K562 (cell line): ENCODE measurements around the gene TCF19. TPM values are rescaled to one million over a fixed set of nuclear protein-coding genes. Genes with fewer than 3 reads are reported as not detected.

Source experiments
- KDM1A ChIP-seq, 2 experiments: fragments of 450-650 bp; IDR thresholded peaks; 2 replicates each; pipeline ENCODE4 v1.6.1; 2016; ENCODE audit warnings: mild to moderate bottlenecking in 2 of 2
- ZFP1 ChIP-seq: fragments of 450-650 bp; formaldehyde crosslinking; IDR thresholded peaks from 2 replicates; pipeline ENCODE4 v1.4.0; 2020; ENCODE audit warnings: mild to moderate bottlenecking, mixed read lengths
- polyA plus RNA-seq, 8 experiments: library from polyadenylated mRNA; depleted of rRNA in 4 of 8; stranded (reverse) in 5 of 8; unstranded in 3 of 8; fragments of >200 nt; fragmentation: Nextera tagmentation in 2 of 8; fragmentation: Illumina TruSeq in 1 of 8; extraction: Ambion mirVana in 2 of 8; extraction: Trizol in 1 of 8; gene quantifications; 2 replicates each; pipeline versions ENCODE4 v1.2.1 to v1.2.3, GENCODE V29; 2011 to 2014; ENCODE audit warnings: inconsistent platforms in 1 of 8, missing spikeins in 1 of 8
- total RNA-seq, 7 experiments: library from RNA; depleted of rRNA in 6 of 7; stranded (reverse); fragments of >200 nt in 6 of 7; fragmentation: Illumina TruSeq in 2 of 7; extraction: Trizol in 2 of 7; gene quantifications; 2 replicates each; pipeline versions ENCODE4 v1.2.1 to v1.2.3, GENCODE V29; 2011 to 2021; ENCODE audit warnings: low replicate concordance in 1 of 7
- TF ChIP-seq, protein P1 (sequence below): fragments of 200-600 bp; sonication (generic); IDR thresholded peaks from one replicate; pipeline ENCODE4 v1.6.1; 2012; ENCODE audit warnings: mild to moderate bottlenecking, low read depth, low read length, inconsistent platforms
- TF ChIP-seq, protein P2 (sequence below): IDR thresholded peaks from 3 replicates; pipeline ENCODE4 v1.6.1; 2011; ENCODE audit warnings: borderline replicate concordance, mild to moderate bottlenecking; ENCODE audit not compliant: insufficient read length, insufficient read depth

The TCF19 gene
- total and polyA plus RNA-seq, 9 of the 15 experiments (the other 6 are each of a cell fraction or from before 2014, with no cell fraction given): 4.2 to 42.5 (median 25.7) TPM

- TF ChIP-seq, protein P1, sequence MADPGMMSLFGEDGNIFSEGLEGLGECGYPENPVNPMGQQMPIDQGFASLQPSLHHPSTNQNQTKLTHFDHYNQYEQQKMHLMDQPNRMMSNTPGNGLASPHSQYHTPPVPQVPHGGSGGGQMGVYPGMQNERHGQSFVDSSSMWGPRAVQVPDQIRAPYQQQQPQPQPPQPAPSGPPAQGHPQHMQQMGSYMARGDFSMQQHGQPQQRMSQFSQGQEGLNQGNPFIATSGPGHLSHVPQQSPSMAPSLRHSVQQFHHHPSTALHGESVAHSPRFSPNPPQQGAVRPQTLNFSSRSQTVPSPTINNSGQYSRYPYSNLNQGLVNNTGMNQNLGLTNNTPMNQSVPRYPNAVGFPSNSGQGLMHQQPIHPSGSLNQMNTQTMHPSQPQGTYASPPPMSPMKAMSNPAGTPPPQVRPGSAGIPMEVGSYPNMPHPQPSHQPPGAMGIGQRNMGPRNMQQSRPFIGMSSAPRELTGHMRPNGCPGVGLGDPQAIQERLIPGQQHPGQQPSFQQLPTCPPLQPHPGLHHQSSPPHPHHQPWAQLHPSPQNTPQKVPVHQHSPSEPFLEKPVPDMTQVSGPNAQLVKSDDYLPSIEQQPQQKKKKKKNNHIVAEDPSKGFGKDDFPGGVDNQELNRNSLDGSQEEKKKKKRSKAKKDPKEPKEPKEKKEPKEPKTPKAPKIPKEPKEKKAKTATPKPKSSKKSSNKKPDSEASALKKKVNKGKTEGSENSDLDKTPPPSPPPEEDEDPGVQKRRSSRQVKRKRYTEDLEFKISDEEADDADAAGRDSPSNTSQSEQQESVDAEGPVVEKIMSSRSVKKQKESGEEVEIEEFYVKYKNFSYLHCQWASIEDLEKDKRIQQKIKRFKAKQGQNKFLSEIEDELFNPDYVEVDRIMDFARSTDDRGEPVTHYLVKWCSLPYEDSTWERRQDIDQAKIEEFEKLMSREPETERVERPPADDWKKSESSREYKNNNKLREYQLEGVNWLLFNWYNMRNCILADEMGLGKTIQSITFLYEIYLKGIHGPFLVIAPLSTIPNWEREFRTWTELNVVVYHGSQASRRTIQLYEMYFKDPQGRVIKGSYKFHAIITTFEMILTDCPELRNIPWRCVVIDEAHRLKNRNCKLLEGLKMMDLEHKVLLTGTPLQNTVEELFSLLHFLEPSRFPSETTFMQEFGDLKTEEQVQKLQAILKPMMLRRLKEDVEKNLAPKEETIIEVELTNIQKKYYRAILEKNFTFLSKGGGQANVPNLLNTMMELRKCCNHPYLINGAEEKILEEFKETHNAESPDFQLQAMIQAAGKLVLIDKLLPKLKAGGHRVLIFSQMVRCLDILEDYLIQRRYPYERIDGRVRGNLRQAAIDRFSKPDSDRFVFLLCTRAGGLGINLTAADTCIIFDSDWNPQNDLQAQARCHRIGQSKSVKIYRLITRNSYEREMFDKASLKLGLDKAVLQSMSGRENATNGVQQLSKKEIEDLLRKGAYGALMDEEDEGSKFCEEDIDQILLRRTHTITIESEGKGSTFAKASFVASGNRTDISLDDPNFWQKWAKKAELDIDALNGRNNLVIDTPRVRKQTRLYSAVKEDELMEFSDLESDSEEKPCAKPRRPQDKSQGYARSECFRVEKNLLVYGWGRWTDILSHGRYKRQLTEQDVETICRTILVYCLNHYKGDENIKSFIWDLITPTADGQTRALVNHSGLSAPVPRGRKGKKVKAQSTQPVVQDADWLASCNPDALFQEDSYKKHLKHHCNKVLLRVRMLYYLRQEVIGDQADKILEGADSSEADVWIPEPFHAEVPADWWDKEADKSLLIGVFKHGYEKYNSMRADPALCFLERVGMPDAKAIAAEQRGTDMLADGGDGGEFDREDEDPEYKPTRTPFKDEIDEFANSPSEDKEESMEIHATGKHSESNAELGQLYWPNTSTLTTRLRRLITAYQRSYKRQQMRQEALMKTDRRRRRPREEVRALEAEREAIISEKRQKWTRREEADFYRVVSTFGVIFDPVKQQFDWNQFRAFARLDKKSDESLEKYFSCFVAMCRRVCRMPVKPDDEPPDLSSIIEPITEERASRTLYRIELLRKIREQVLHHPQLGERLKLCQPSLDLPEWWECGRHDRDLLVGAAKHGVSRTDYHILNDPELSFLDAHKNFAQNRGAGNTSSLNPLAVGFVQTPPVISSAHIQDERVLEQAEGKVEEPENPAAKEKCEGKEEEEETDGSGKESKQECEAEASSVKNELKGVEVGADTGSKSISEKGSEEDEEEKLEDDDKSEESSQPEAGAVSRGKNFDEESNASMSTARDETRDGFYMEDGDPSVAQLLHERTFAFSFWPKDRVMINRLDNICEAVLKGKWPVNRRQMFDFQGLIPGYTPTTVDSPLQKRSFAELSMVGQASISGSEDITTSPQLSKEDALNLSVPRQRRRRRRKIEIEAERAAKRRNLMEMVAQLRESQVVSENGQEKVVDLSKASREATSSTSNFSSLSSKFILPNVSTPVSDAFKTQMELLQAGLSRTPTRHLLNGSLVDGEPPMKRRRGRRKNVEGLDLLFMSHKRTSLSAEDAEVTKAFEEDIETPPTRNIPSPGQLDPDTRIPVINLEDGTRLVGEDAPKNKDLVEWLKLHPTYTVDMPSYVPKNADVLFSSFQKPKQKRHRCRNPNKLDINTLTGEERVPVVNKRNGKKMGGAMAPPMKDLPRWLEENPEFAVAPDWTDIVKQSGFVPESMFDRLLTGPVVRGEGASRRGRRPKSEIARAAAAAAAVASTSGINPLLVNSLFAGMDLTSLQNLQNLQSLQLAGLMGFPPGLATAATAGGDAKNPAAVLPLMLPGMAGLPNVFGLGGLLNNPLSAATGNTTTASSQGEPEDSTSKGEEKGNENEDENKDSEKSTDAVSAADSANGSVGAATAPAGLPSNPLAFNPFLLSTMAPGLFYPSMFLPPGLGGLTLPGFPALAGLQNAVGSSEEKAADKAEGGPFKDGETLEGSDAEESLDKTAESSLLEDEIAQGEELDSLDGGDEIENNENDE: no peak
- TF ChIP-seq, protein P2, sequence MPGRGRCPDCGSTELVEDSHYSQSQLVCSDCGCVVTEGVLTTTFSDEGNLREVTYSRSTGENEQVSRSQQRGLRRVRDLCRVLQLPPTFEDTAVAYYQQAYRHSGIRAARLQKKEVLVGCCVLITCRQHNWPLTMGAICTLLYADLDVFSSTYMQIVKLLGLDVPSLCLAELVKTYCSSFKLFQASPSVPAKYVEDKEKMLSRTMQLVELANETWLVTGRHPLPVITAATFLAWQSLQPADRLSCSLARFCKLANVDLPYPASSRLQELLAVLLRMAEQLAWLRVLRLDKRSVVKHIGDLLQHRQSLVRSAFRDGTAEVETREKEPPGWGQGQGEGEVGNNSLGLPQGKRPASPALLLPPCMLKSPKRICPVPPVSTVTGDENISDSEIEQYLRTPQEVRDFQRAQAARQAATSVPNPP: no peak
- TF ChIP-seq ZFP1 (no peak), KDM1A (IDR thresholded peaks at IDR 0.05) (no peak)
- TF ChIP-seq, all 486 proteins: peak for 0
Measured at GRCh38 chr6:31154436-31154835, 4.0 kb upstream of the TCF19 start (continued).
